Measurements from ENCODE around the gene UBXN7. TPM values are rescaled to one million over a fixed set of nuclear protein-coding genes. Genes with fewer than 3 reads are reported as not detected.
A peak's percentile ranks its signal among the peaks of the same experiment; 100 is the strongest.
"Not testable (repeated sequence)": the region's sequence is repeated elsewhere in the genome, so short reads cannot be mapped to it uniquely, and the experiment has no call there.

The UBXN7 gene
- total RNA-seq, 1 donor from 2014 or later: 46.8 TPM

DNA sequence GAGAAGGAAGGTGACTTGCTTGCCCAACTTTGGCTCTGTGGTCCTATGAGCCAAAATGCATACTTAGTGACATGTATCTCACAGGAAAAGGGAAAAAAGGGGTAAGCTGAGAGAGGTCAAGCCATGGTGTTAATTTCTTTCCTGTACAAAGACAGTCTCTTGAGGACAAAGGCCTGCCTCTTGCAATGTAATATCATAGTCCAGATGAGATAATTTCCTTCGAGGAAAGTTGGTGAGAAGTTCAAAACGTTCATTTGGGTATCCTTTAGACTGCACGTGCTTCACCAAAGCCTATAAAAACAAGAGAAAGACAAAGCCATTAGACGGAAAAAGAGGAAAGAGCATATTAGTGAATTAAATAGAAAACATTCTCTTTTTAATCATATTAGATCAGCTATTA is 75.7 kb downstream of the UBXN7 start:
- no peak for DNase-seq (ENCODE audit: low spot score)

DNA sequence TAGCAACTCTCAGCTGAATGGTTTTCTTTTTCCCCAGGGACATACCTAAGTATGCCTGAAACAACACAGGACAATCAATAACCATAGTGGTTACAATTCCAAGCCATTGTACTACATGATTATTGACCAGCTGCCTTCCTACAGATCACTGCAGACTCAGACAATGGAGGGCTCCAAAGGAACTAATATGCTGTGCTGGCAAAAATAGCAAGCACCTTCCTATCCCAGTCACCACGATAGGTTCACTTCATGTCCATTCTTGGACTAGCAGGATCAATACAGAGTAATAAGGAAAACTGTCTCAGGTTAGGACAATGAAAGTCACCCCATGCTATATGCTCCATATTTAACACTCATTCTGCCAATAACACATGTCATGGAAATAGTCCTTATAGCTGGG is 76.6 kb downstream of the UBXN7 start:
- no peak for DNase-seq (ENCODE audit: low spot score)

DNA sequence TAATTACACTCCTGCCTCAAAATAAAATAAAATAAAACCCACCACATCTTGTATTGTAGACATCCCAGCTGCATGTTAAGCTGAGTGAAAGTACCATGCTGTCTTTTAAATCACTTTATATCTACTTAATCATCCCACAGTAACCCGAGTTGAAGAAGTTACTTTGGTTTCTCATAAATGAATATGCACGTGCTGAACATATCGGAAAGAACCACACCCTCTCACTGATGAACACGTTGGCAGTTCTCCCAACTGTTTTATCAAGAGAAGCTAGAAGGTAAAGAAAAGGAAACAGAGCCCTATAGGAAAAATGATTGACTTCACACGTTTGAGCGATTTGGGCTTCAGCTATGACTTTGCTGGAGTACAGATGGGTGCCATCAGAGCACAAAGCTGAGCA is 78.1 kb downstream of the UBXN7 start:
- DNase-seq (ENCODE audit: low spot score): no peak

DNA sequence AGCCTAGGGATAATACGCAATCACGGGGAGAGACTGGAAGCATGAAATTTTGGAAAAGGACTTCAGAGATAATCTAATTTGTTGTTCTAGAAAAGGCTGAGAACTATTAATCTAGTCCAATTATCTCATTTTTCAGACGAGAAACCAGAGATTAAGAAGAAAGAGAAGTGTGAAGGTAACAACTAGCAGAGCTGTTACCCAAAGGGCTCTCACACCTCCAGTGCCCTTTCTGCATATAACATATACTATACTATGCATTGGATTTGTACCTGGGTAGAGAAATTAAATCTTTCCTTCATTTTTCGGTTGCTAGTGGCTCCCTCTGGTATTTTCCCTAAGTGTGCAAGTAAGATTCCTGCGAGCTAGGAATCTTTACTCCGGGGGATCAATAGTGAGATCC is 80.7 kb downstream of the UBXN7 start:
- no peak for DNase-seq (ENCODE audit: low spot score)

DNA sequence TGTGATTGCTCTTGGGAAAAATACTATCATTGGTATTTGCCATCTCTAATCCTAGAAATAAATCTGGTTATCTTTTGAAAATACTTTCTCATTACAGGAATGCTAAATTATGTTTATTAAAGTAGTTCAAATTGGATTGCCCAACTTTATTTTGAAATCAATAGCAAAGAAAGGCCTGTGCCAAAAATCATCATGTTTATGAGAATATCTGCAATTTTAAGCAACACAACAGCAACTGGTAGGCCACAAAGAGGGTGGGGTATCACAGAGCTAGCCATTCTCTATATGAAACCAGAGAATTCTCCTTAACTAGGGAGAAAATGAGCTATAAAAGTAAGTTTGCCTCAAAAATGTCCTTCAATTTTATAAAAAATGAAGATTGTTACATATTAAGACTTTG is 82.2 kb downstream of the UBXN7 start:
- DNase-seq (ENCODE audit: low spot score): no peak

DNA sequence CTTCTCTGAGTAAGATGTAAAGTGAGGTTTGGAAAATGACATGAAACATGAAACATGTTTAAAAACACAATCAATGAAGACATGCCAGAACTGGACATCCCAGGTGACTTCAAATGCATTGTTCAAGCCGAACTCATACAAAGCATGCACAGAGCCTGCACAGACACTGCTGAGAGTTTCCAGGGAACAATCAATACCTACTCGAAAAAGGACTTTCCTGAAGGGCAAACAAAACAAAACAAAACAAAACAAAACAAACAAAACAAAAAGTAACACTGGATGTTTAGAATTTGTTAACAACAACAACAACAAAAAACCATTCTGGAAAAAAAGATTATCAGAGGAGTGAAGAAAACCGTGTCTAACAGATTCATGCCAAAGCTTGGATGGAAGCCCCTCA is 83.5 kb downstream of the UBXN7 start:
- no peak for DNase-seq (ENCODE audit: low spot score)

DNA sequence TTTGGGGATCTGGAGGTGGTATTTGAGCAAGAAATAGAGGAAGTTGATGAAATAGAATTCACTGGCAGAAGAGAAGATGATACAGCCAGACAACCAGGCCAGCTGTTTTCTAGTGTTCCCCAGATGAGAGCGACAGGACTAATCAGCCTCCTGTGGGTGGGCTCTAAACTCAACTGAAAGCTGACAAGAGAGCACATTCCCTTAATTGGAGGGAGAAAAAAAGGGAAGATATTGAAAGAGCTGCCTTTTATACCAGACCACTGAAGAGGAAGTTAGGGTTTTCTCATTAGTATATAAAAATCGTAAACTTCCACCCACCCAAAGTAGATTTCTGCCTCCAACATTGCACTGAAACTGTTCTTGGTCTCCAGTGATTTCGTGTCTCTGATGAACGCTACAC is 87.6 kb downstream of the UBXN7 start:
- no peak for DNase-seq (ENCODE audit: low spot score)

DNA sequence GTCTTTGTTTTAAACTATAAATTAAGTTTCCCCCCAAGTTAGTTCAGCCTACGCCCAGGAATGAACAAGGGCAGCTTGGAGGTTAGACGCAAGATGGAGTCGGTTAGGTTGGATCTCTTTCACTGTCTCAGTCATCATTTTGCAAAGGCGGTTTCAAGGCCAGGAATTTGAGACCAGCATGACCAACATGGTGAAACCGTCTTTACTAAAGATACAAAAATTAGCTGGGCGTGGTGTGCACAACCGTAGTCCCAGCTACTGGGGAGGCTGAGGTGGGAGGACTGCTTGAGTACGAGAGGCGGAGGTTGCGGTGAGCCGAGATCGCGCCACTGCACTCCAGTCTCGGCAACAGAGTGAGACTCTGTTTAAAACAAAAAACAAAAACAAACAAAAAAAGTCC is 88.3 kb downstream of the UBXN7 start:
- DNase-seq (ENCODE audit: low spot score): not testable (repeated sequence)

DNA sequence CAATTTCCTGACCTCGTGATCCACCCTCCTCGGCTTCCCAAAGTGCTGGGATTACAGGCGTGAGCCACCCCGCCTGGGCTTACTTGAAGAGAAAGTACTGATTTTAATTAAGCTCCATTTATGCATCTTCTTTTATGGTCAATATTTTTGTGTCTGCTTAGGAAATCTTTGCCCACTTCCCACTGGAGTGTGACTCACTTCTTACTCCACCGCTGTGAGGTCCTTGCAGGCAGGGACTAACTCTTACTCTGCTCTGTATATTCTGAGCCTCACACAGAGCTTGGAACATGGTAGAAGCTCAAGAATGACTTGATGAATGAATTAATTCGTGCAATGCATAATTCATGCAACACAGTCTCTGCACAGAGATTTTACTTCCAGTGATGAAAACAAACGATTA is 91.1 kb downstream of the UBXN7 start:
- DNase-seq (ENCODE audit: low spot score): no peak

DNA sequence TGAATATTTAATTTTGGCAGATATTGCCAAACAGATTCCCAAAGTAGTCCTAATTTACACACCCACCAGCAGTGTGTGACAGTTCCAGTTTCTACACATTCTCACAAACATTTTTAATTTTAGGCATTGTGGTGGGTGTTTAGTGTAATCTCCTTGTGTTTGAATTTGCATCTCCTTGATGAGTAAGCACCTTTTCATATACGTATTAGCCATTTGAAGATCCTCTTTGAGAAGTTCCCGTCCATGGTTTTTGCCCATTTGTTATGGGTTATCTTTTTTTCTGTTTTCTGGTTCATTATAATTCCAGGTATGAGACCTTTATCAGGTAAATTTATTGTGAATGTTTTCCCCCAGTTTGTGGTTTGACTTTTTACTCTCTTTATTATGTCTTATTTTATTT is 91.8 kb downstream of the UBXN7 start:
- DNase-seq (ENCODE audit: low spot score): no peak

DNA sequence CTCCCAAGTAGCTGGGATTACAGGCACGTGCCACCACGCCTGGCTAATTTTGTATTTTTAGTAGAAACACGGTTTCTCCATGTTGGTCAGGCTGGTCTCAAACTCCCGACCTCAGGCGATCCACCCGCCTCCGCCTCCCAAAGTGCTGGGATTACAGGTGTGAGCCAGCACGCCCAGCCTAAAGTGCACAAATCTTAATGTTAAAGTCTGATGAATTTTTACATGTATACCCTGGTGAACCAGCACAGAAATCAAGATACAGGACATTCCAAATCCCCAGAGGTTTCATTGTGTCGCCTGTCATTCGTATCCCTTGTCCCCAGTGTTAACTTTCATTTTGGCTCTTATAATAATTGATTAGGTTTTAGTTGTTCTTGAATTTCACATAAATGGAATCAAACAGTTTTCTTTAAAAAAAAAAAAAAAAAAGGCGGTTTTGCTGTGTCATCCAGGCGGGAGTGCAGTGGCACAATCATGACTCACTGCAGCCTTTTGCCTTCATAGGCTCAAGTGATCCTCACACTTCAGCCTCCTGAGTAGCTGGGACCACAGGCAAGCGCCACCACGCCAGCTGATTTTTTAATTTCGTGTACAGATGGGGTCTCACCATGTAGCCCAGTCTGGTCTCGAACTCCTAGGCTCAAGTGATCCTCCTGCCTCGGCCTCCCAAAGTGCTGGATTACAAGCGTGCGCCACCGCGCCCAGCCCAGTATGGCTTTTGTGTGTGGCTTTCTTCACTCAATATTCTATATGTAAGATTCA is 92.6 kb downstream of the UBXN7 start:
- no peak for DNase-seq (ENCODE audit: low spot score)

DNA sequence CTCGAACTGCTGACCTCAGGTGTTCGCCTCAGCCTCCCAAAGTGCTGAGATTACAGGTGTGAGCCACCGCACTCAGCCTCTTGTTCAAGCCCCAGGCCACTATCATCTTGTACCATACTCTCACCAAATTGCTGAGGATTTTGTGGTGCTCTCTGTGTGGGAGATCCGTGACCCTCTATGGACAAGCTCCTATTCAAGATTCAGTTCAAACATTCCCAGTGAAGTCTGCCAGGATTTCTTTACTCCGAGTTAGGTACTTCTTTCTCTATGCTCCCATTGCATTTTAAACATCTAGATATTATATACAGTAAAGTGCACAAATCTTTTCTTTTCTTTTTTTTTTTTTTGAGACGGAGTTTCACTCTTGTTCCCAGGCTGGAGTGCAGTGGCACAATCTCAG is 93.2 kb downstream of the UBXN7 start:
- DNase-seq (ENCODE audit: low spot score): no peak

DNA sequence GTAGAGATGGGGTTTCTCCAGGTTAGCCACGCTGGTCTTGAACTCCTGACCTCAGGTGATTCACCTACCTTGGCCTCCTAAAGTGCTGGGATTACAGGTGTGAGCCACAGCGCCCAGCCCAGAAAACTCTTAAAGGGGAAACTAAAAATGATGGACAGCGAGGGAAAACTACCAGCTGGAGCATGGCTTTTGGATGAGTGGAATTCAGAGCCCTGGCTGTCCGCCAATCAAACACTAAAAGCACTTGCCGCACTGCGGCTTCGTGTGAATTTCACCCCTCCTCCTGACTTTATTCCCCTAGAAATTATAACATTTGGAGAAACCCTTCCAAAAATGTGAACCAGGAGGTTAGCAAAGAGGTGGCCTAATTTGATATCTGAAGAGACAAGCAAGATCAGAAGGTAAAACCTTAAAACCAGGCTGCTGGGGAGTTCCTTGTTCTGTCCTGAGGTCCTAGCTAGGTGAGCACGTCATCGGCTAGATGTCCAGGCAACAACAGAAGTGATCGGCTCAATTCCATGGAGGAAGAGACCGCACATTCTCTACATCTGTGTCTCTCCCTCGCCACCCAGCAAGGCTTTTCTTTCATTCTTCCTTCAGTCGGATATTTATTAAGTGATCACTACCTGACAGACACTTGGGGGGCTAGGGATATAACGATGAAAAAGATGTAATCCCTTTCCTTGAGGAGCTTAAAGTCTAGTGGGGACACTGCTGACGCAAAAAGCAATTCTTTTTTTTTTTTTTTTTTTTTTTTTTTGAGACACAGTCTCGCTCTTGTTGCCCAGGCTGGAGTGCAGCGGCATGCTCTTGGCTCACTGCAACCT is 95.7 kb downstream of the UBXN7 start:
- DNase-seq (ENCODE audit: low spot score): no peak

DNA sequence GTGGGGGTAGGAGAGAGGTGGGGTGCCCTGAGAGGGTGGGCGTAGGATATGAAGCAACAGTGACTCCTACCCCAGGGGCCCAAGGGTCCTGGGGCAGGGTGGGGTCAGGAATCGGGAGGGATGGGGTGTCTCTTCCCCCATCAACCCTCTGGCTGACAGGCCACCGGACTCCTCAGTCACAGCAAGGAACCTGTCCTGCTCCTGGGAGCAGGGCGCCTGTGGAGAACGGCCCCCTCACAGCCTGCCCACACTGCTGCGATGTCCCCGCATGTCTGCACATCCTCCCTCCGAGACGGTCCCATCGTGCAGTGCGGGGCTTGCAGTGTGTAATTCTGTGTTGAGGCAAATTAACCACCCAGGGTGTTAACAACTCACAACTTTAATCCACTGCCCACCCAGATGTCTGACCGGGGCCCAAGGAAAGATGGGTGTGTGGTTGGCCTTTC is 96.7 kb downstream of the UBXN7 start:
- DNase-seq (ENCODE audit: low spot score): no peak

DNA sequence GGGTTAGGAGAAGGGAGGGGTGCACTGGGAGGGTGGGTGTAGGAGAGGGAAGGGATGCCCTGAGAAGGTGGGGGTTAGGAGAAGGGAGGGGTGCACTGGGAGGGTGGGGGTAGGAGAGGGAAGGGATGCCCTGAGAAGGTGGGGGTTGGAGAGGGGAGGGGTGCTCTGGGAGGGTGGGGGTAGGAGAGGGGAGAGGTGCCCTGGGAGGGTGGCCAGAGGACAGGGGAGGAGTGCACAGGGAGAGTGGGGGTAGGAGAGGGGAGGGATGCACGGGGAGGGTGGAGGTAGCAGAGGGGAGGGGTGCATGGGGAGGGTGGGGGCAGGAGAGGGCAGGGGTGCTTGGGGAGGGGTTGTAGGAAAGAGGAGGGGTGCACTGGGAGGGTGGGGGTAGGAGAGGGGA is 97.2 kb downstream of the UBXN7 start:
- no peak for DNase-seq (ENCODE audit: low spot score)

DNA sequence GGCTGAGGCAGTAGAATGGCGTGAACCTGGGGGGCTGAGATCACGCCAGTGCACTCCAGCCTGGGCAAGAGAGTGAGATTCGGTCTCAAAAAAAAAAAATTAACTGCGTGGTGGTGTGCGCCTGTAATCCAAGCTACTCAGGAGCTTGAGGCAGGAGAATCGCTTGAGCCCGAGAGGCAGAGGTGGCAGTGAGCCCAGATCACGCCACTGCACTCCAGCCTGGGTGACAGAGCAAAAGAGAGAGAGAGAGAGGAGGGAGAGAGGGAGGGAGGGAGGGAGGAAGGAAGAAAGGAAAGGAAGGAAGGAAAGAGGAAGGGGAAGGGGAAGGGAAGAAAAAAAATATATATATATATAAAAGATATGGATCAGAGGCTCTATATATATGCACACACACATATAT is 100.1 kb downstream of the UBXN7 start:
- DNase-seq (ENCODE audit: low spot score): peak; percentile 14

DNA sequence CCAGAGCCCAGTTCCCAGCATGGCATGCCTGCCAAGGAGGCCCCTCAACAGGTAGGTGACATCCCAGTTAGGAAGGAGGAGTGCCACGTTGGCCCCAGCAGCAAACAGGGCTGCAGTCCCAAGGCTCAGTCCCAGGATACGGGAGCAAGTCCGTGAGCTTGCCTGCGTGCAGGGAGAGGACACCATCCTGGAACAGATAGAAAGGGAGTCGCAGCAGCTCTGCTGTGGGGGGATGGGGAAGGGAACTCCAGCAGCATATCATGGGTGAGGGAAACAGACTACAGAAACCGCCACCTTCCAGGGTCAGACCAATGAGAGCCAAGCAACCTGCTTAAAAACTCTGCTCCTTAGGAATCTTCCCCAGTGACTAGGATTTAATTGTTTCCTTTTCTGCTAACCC is 104.8 kb downstream of the UBXN7 start:
- peak; percentile 57 for DNase-seq (ENCODE audit: low spot score)

DNA sequence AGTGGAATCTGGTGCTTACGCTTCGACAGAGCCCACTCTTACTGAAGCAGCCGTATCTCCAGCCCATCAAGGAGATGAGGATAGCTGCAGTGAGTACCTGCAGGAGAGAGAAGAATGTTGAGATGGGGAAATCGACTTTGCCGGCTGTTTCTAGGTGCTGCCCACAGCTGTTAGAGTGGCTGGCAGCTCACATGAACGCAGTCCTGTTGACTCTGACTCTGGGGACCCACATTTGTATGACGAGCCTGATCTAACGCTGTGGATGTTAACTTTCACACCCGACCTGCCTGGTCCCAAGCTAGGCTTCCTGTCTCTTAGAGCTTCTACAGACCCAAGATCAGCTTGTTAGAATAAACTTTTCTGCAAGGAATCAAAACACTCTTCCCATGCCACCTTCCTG is 105.3 kb downstream of the UBXN7 start:
- no peak for DNase-seq (ENCODE audit: low spot score)

DNA sequence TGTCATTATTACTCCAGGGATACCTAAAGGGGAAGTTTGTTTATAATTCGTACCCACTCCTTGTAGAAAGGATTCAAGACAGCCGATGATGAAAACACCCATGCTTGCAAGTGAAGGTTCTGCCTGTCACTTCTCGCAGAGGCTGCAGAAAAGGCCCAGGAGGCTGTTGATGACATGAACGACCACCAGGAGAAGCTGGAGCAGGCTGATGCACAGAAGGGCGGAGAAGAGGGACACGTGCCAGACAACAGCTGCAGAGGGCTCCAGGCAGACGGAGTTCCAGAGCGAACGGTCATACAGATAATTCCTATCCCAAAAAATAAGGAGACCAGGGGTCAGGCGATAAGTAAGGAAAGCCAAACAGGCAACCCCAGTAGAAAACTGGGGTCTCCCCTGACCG is 108.5 kb downstream of the UBXN7 start:
- DNase-seq (ENCODE audit: low spot score): no peak

DNA sequence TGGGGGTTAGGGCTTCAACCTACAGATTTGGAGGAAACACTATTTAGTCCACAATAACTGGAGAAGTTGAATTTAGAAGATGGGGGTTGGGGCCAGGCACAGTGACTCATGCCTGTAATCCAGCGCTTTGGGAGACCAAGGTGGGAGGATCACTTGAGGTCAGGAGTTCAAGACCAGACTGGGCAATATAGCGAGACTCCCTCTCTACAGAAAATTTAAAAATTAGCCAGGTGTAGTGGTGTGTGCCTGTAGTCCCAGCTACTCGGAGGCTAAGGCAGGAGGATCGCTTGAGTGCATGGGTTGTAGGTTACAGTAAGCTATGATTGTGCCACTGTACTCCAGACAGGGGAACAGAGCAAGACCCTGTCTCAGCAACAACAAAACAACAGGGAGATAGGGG is 109.2 kb downstream of the UBXN7 start:
- no peak for DNase-seq (ENCODE audit: low spot score)

DNA sequence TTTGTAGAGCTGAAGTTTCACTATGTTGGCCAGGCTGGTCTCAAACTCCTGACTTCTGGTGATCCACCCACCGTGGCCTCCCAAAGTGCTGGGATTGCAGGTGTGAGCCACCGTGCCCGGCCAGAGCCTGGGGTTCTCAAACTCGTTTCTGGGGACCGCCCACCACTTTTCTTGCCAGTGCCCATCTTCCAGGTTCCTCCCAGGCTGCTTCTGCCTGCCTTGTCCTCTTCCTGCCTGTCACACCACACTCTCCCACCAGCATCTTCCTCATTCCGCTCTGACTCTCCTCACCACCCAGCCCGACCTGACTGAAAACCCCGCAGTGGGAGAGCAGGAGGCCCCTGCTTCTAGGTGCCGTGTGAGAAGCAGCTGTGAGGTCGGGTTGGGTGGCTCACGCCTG is 111.1 kb downstream of the UBXN7 start:
- no peak for DNase-seq (ENCODE audit: low spot score)

DNA sequence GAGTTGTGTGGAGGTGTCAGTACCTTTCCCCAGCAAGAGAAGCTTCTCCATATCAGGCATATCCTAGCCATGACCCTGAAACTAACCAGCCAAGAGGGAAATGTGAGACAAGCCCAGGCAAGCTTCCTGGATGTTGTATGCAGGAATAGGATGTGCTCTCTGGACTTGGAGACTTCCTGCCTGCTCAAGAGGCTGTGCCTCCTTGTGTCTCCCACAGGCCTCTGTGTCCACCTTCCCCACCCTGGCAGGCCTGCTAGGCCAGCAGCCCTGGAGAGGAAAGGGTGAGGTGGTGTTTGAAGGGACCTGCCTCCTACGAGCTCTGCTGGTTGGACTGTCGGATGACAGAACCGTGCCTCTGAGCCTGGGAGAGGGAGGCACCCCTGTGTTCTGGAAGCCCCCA is 112.1 kb downstream of the UBXN7 start:
- no peak for DNase-seq (ENCODE audit: low spot score)
